WERI-Rb-1 (cell line): ENCODE results near the gene CAPN9.
"Not testable (repeated sequence)": the region's sequence is repeated elsewhere in the genome, so short reads cannot be mapped to it uniquely, and the experiment has no call there.

Experiments used
- DNase-seq: peaks from one replicate; pipeline ENCODE4 v3.0.0-alpha.2; 2020
- H3K27ac ChIP-seq: fragments of 250-450 bp; sonication (Bioruptor Pico); 2 replicates; pipeline ENCODE4 v1.5.1; 2020; ENCODE audit warnings: mild to moderate bottlenecking, moderate library complexity
- H3K27me3 ChIP-seq: fragments of 250-450 bp; sonication (Bioruptor Pico); 2 replicates; pipeline ENCODE4 v1.5.1; 2021; ENCODE audit warnings: mild to moderate bottlenecking, low read depth, moderate library complexity; ENCODE audit not compliant: insufficient read depth, severe bottlenecking
- H3K36me3 ChIP-seq: fragments of 250-450 bp; sonication (Bioruptor Pico); 2 replicates; pipeline ENCODE4 v1.5.1; 2020; ENCODE audit warnings: mild to moderate bottlenecking, moderate library complexity
- H3K4me3 ChIP-seq: 2 replicates; pipeline ENCODE4 v1.5.1; 2011; ENCODE audit warnings: low read depth, mild to moderate bottlenecking, control low read depth, low read length
- H3K9me3 ChIP-seq: fragments of 250-450 bp; sonication (Bioruptor Pico); 2 replicates; pipeline ENCODE4 v1.5.1; 2021; ENCODE audit warnings: mild to moderate bottlenecking, moderate library complexity; ENCODE audit not compliant: severe bottlenecking
- TF ChIP-seq, protein P1 (sequence below): IDR thresholded peaks from 2 replicates; pipeline ENCODE4 v1.5.1; 2011; ENCODE audit warnings: low read depth, mild to moderate bottlenecking, control low read depth, inconsistent platforms, low read length

CAPN9 gene

DNA sequence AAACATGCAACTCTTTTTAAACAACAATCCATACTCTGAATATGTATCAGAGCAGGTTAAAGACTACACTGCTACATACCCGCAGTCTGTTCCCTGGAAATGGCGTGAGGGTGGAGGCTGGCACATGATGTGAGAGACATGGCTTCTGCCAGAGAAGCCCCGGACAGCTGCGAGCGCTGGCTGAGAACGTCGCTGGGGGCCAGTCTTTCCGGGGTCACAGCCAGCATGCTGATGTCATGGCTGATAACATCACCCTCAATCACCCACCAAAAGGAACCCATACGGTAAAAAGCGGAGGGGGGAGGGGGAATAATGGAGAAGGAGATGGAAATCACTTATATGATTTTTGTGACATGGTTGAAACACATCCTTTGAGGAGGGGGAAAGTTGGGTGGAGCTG is 92.0 kb downstream of the CAPN9 start:
- Histone ChIP-seq H3K4me3 (no peak overlapping the region), H3K27me3 (no peaks in the 10 kb centered on the region), H3K36me3 (peaks cover 65% of the 10 kb centered on the region), H3K27ac (no peak overlapping the region), H3K9me3 (no peaks in the 10 kb centered on the region)
- DNase-seq = no peak
- TF ChIP-seq, protein P1, sequence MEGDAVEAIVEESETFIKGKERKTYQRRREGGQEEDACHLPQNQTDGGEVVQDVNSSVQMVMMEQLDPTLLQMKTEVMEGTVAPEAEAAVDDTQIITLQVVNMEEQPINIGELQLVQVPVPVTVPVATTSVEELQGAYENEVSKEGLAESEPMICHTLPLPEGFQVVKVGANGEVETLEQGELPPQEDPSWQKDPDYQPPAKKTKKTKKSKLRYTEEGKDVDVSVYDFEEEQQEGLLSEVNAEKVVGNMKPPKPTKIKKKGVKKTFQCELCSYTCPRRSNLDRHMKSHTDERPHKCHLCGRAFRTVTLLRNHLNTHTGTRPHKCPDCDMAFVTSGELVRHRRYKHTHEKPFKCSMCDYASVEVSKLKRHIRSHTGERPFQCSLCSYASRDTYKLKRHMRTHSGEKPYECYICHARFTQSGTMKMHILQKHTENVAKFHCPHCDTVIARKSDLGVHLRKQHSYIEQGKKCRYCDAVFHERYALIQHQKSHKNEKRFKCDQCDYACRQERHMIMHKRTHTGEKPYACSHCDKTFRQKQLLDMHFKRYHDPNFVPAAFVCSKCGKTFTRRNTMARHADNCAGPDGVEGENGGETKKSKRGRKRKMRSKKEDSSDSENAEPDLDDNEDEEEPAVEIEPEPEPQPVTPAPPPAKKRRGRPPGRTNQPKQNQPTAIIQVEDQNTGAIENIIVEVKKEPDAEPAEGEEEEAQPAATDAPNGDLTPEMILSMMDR = no peak

DNA sequence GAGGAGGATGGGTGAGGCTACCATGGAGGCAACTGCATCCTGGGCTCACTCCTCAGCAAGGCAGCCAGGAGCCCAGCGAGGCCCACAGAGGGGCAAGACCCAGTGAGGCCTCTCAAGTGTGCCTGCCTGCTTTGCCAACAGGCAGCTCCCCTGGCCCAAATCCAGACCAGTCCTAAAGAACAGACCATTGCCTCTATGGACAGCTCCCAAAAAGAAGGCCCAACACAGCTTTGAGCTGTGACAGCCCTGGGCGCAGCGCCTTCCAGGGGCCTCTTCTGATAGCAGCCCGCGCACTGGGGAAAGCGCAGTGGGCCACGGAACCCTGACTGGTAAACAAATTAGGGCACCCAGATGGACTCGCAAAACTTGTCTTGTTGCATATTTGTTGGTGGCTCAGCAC is 95.6 kb downstream of the CAPN9 start:
- Histone ChIP-seq H3K27me3 (no peaks in the 10 kb centered on the region), H3K4me3 (no peak overlapping the region), H3K9me3 (no peaks in the 10 kb centered on the region), H3K36me3 (peaks cover 78% of the 10 kb centered on the region), H3K27ac (no peak overlapping the region)
- no peak for DNase-seq
- TF ChIP-seq, protein P1 = no peak

DNA sequence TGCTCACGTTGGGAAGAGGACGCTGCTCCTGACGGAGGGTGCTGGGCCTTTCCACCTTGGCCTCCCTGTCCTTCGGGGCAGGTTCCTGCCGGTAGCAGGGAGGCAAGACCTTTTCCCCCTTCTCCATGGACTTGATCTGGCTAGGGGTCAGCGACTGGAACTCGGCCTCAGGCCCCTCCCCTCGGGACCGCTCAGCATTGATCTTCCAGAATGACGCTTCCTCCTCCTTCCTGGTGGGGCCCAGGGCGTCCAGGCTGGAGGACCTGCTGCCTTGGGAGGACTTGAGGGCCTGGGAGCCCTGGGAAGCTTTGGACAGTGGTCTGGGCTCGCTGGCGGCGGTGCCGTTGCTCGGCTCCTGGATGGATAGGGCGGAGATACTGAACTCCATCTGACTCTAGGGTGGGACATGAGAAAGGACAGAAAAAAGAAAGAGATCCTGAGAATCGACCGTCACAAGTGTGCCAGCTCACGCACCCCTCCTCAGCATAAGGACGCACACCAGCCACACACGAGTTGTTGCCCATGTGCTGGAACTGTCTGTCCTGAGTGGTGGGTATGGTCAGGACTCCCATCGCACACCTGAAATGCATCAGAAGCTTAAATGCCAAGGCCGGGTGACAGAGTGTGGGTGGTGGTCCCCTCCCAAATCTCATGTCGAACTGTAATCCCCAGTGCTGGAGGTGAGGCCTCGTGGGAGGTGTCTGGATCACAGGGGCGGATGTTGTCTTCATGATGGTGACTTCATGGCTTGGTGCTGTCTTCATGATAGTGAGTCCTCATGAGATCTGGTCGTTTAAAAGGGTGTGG is 96.5 kb downstream of the CAPN9 start:
- DNase-seq = no peak
- Histone ChIP-seq H3K36me3 (peaks cover 75% of the 10 kb centered on the region), H3K27me3 (no peaks in the 10 kb centered on the region), H3K4me3 (no peak overlapping the region), H3K27ac (no peak overlapping the region), H3K9me3 (no peaks in the 10 kb centered on the region)
- TF ChIP-seq, protein P1 = no peak

DNA sequence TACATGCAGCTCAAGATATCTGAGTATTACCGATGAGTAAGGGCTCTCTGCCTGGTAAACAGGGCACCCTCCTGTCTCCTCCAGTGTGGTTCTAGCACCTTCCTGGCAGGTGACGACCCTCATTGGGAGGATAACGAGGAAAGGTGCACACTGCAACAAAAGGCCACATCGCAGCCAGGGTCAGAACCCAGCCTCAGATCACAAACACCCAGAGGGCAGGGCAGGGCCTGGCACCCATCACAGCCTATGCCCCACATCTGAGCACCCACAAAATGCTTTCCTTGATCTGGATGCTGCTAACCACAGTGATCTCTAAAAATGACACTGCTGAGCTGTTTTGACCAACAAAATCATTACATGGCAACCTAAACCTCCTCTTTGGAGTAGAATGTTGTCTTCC is 97.4 kb downstream of the CAPN9 start:
- H3K4me3 ChIP-seq = no peak overlapping the region
- TF ChIP-seq, protein P1 = no peak
- no peaks in the 10 kb centered on the region for H3K27me3 ChIP-seq
- no peaks in the 10 kb centered on the region for H3K9me3 ChIP-seq
- H3K27ac ChIP-seq = no peak overlapping the region
- DNase-seq = no peak
- peaks cover 66% of the 10 kb centered on the region for H3K36me3 ChIP-seq

DNA sequence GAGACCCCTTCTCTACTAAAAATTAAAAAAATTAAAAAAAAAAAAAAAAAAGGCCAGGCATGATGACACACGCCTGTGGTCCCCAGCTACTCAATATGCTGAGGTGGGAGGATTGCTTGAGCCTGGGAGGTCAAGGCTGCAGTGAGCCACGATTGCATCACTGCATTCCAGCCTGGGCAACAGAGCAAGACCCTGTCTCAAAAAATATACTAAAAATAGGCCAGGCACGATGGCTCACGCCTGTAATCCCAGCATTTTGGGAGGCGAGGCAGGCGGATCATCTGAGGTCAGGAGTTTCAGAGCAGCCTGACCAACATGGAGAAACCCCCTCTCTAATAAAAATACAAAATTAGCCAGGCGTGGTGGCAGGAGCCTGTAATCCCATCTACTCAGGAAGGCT is 98.0 kb downstream of the CAPN9 start:
- not testable (repeated sequence) for H3K27me3 ChIP-seq, H3K9me3 ChIP-seq, H3K27ac ChIP-seq, H3K4me3 ChIP-seq, DNase-seq
- peaks cover 60% of the 10 kb centered on the region for H3K36me3 ChIP-seq

DNA sequence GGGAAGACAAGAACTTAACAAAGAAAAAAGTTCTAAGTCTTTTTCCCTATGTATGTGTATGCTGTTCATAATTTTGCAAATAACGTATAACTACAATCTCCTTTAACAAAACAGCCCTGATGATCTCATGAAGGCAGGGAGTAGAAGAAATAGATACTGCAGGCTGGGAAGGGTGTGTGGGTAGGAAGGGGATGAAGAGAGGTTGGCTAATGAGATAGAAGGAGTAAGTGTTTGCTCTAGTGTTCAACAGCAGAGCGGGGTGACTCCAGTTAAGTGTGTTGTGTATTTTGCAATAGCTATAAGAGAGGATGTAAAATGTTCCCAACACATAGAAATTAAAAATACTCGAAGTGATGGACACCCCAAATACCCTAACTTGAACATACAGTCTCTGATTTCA is 101.0 kb downstream of the CAPN9 start:
- Histone ChIP-seq H3K4me3 (no peak overlapping the region), H3K36me3 (peaks cover 53% of the 10 kb centered on the region), H3K27me3 (no peaks in the 10 kb centered on the region), H3K9me3 (no peaks in the 10 kb centered on the region), H3K27ac (no peak overlapping the region)
- TF ChIP-seq, protein P1 = no peak
- no peak for DNase-seq
